GM21390 (cell line): ENCODE measurements around the gene CACNG3.
"Not testable (repeated sequence)": the region's sequence is repeated elsewhere in the genome, so short reads cannot be mapped to it uniquely, and the experiment has no call there.

Experiments
- ATAC-seq: cut with Tn5 transposase; IDR thresholded peaks from one replicate; pipeline ENCODE4 v1.9.1; 2021; ENCODE audit not compliant: unreplicated experiment

CACNG3 gene

GRCh38 chr16:24275413-24275812 is 19.3 kb downstream of the CACNG3 start:
- no peak for ATAC-seq

GRCh38 chr16:24279982-24280515 is 23.9 kb downstream of the CACNG3 start:
- no peak for ATAC-seq

GRCh38 chr16:24281466-24281865 is 25.3 kb downstream of the CACNG3 start:
- no peak for ATAC-seq

GRCh38 chr16:24282141-24282540 is 26.0 kb downstream of the CACNG3 start:
- no peak for ATAC-seq

- no peak for ATAC-seq
Observed at GRCh38 chr16:24286741-24287405, 30.7 kb downstream of the CACNG3 start.

- ATAC-seq: no peak
Observed at GRCh38 chr16:24288516-24288915, 32.4 kb downstream of the CACNG3 start.

GRCh38 chr16:24289166-24289700 is 33.1 kb downstream of the CACNG3 start:
- no peak for ATAC-seq

- no peak for ATAC-seq
Observed at GRCh38 chr16:24291932-24292331, 35.8 kb downstream of the CACNG3 start.

- ATAC-seq: no peak
Observed at GRCh38 chr16:24294131-24294530, 38.0 kb downstream of the CACNG3 start.

- ATAC-seq: no peak
Observed at GRCh38 chr16:24297375-24297774, 41.2 kb downstream of the CACNG3 start.

GRCh38 chr16:24298548-24299167 is 42.5 kb downstream of the CACNG3 start:
- no peak for ATAC-seq

- not testable (repeated sequence) for ATAC-seq
Observed at GRCh38 chr16:24300750-24301149, 44.6 kb downstream of the CACNG3 start.

GRCh38 chr16:24302636-24303035 is 46.5 kb downstream of the CACNG3 start:
- ATAC-seq: no peak

- no peak for ATAC-seq
Observed at GRCh38 chr16:24308200-24308599, 52.1 kb downstream of the CACNG3 start.

GRCh38 chr16:24309258-24310142 is 53.4 kb downstream of the CACNG3 start:
- ATAC-seq: no peak

GRCh38 chr16:24315343-24315742 is 59.2 kb downstream of the CACNG3 start:
- no peak for ATAC-seq

GRCh38 chr16:24318680-24319079 is 62.5 kb downstream of the CACNG3 start:
- no peak for ATAC-seq

GRCh38 chr16:24319126-24319814 is 63.1 kb downstream of the CACNG3 start:
- ATAC-seq: no peak

GRCh38 chr16:24322106-24322505 is 66.0 kb downstream of the CACNG3 start:
- ATAC-seq: no peak

- ATAC-seq: no peak
Observed at GRCh38 chr16:24324421-24324820, 68.3 kb downstream of the CACNG3 start.
